ENCODE measurements around the gene ZAR1. TPM values are rescaled to one million over a fixed set of nuclear protein-coding genes. Genes with fewer than 3 reads are reported as not detected.

The ZAR1 gene
- total and polyA plus RNA-seq, 12 donors = not detected

DNA sequence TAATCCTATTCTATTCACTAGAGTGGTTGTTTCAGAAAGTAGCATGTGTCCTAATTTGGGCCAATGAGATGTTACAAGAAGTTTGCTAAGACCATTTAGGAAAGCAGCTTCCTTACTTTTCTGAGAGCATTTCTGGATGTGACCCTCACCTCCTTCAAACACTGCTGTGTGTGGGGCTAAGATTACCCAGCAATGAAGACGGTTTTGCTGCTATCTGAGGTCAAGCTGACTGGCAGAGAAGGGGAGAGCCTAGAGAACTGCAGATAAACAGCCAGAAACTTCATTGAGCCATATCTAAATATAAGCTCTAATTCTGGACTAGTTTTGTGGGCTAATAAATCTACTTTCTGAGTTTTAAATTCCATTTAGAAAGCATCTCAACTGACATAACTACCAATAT is 36.4 kb downstream of the ZAR1 start:
- 60 to 65% methylated on average over 1 of the region's 1 CpG for WGBS, 2 donors
- DNase-seq = no peak
- Histone ChIP-seq H3K27me3 (no peaks in the 10 kb centered on the region), H3K27ac (no peak overlapping the region), H3K4me1 (no peaks in the 10 kb centered on the region), H3K4me3 (no peak overlapping the region), H3K9me3 (no peaks in the 10 kb centered on the region), H3K36me3 (peaks cover 0 to 100% (median 65%) of the 10 kb centered on the region in 9 donors)
- ATAC-seq = no peak
- intact Hi-C loops (cut with DNase I) = no loop called here
- TF ChIP-seq, protein P1, sequence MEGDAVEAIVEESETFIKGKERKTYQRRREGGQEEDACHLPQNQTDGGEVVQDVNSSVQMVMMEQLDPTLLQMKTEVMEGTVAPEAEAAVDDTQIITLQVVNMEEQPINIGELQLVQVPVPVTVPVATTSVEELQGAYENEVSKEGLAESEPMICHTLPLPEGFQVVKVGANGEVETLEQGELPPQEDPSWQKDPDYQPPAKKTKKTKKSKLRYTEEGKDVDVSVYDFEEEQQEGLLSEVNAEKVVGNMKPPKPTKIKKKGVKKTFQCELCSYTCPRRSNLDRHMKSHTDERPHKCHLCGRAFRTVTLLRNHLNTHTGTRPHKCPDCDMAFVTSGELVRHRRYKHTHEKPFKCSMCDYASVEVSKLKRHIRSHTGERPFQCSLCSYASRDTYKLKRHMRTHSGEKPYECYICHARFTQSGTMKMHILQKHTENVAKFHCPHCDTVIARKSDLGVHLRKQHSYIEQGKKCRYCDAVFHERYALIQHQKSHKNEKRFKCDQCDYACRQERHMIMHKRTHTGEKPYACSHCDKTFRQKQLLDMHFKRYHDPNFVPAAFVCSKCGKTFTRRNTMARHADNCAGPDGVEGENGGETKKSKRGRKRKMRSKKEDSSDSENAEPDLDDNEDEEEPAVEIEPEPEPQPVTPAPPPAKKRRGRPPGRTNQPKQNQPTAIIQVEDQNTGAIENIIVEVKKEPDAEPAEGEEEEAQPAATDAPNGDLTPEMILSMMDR (IDR thresholded peaks at IDR 0.05) = no peak

DNA sequence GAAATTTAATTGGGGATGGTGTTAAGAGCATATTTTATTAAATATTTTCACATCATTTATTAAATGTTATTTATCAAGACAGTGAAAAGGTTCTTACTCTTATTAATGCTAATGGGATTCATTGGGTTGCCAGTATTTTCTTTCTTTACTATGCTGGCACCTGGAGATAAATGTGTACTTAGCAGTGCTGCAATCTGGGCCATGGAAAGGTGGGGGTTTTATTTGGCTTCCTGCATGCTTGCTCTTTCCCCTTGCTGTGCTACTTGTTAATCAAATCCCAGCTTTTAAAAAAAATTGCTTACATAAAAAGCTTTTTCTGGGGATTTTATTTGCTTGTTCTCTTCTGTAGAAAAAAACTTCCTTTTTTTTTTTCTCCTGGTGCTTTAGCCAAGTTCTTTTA is 48.3 kb downstream of the ZAR1 start:
- Histone ChIP-seq H3K4me3 (no peak overlapping the region), H3K27me3 (no peaks in the 10 kb centered on the region), H3K4me1 (peaks cover 0 to 22% (median 5%) of the 10 kb centered on the region in 9 donors), H3K27ac (no peak overlapping the region), H3K36me3 (peaks cover 0 to 97% (median 39%) of the 10 kb centered on the region in 9 donors), H3K9me3 (no peaks in the 10 kb centered on the region)
- ATAC-seq (no peak), DNase-seq (no peak)
- intact Hi-C loops (cut with DNase I) = loop anchor here in 2 of 10 donors (5.0 to 10.0 kb wide), 2 partner anchors 104 to 396 kb away; no protein-coding TSS in a partner anchor
- TF ChIP-seq, protein P1 (IDR thresholded peaks at IDR 0.05) = no peak

DNA sequence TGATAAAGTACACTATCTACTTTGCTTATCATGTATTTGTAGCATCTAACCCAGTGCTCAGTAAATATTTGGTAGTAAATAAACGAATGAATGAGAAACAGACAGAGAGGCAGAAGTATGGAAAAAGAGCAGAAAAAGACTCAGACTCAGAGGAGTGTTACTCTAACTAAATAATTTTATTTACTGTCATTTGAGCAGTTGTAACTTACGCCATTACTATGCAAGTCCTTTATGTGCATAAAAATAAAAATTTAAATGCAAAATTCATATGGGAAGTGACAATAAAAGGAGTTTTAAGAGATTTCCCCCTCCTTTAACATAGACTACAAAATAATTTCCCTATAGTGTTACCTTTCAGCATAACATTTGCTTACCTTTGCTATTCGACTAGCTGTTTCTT is 49.5 kb downstream of the ZAR1 start:
- Histone ChIP-seq H3K27ac (no peak overlapping the region), H3K36me3 (peaks cover 0 to 97% (median 49%) of the 10 kb centered on the region in 9 donors), H3K4me3 (no peak overlapping the region), H3K9me3 (no peaks in the 10 kb centered on the region), H3K4me1 (peaks cover 0 to 22% (median 5%) of the 10 kb centered on the region in 9 donors), H3K27me3 (no peaks in the 10 kb centered on the region)
- TF ChIP-seq, protein P1 (IDR thresholded peaks at IDR 0.05) = no peak
- WGBS, 2 donors = 90 to 95% methylated on average over 3 of the region's 3 CpGs
- ATAC-seq (no peak), DNase-seq (no peak)
- intact Hi-C loops (cut with DNase I) = loop anchor here in 2 of 10 donors (5.0 to 10.0 kb wide), 2 partner anchors 105 to 397 kb away; no protein-coding TSS in a partner anchor

DNA sequence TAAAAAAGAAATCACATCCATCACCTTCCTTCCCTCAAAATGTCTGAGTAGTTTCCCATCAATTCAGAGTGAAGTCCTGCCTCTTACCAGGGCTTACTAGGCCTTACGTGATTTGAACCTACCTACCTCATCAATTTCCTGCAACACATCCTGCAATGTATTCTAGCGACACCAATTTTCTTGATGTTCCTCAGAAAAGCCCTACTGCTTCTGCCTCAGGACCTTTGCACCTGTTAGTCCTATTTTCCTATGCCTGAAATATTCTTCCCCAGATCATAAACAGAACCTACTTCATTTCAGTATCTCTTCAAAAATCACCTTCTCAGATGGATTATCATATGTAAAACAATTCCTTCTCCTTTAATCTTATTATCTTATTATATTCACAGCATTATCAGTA is 52.8 kb downstream of the ZAR1 start:
- Histone ChIP-seq H3K4me3 (no peak overlapping the region), H3K27me3 (no peaks in the 10 kb centered on the region), H3K27ac (no peak overlapping the region), H3K36me3 (peaks cover 0 to 98% (median 61%) of the 10 kb centered on the region in 9 donors), H3K9me3 (no peaks in the 10 kb centered on the region), H3K4me1 (peaks cover 0 to 17% (median 5%) of the 10 kb centered on the region in 9 donors)
- ATAC-seq = no peak
- intact Hi-C loops (cut with DNase I) = loop anchor here in 2 of 10 donors (5.0 to 10.0 kb wide), 2 partner anchors 96 to 98 kb away; no protein-coding TSS in a partner anchor
- TF ChIP-seq, protein P1 (IDR thresholded peaks at IDR 0.05) = no peak
- no peak for DNase-seq
- WGBS, 2 donors = 94 to 95% methylated on average over 2 of the region's 2 CpGs
